Endothelial cell of umbilical vein (primary cell): ENCODE data around the gene SLC18B1. TPM values are rescaled to one million over a fixed set of nuclear protein-coding genes. Genes with fewer than 3 reads are reported as not detected.
"Not testable (repeated sequence)": the region's sequence is repeated elsewhere in the genome, so short reads cannot be mapped to it uniquely, and the experiment has no call there.

Experiments
- BruUV-seq: library from RNA; stranded (reverse); fragments of 400-500 nt; replicated peaks from 2 replicates; lab custom pipeline; 2021; lab: Mats Ljungman, UMichigan
- CTCF ChIA-PET: fragments of 300-600, 350-600 bp; sonication (Branson Sonifier 250); formaldehyde crosslinking; loops from one replicate; lab custom pipeline; 2021; ENCODE audit warnings: antibody characterized with exemption, inconsistent platforms; lab: Charles Lee
- POLR2A ChIA-PET: fragments of 300-600, 350-600 bp; sonication (Branson Sonifier 250); formaldehyde crosslinking; loops from one replicate; lab custom pipeline; 2021; ENCODE audit warnings: antibody characterized with exemption, inconsistent platforms; lab: Charles Lee
- DNase-seq: peaks from one replicate; pipeline ENCODE4 v3.0.0-alpha.2; 2011; ENCODE audit warnings: low read depth, low spot score
- FAIRE-seq: peaks from 2 replicates; lab custom pipeline; 2011; peaks lifted over from hg19 to GRCh38; lab: Jason Lieb, UNC
- H2AFZ ChIP-seq: 2 replicates; pipeline ENCODE4 v1.6.0; 2012; ENCODE audit warnings: low read depth, low read length, control low read depth, inconsistent platforms
- H3K27ac ChIP-seq: 2 replicates; pipeline ENCODE4 v1.5.1; 2011; ENCODE audit warnings: low read depth, mild to moderate bottlenecking, control low read depth, low read length, moderate library complexity; ENCODE audit not compliant: insufficient read depth
- H3K27me3 ChIP-seq, 2 experiments: 2 replicates each; pipeline versions ENCODE4 v1.6.0 to v1.6.1; 2011; ENCODE audit warnings: low read length in 2 of 2, mixed read lengths in 1 of 2; ENCODE audit not compliant: control insufficient read depth in 2 of 2, insufficient read depth in 2 of 2
- H3K36me3 ChIP-seq, 2 experiments: 2 replicates in 1 of 2; 3 replicates in 1 of 2; pipeline ENCODE4 v1.5.1; 2011; ENCODE audit warnings: low read length in 2 of 2, mild to moderate bottlenecking in 1 of 2, moderate library complexity in 1 of 2; ENCODE audit not compliant: control insufficient read depth in 2 of 2, insufficient read depth in 2 of 2; ENCODE audit errors: extremely low read depth in 1 of 2
- H3K4me1 ChIP-seq: 3 replicates; pipeline ENCODE4 v1.5.1; 2011; ENCODE audit warnings: mild to moderate bottlenecking, low read length; ENCODE audit not compliant: control insufficient read depth, insufficient read depth; ENCODE audit errors: extremely low read depth
- H3K4me2 ChIP-seq: 2 replicates; pipeline ENCODE4 v1.6.1; 2011; ENCODE audit warnings: low read length, control low read depth, mixed read lengths; ENCODE audit not compliant: insufficient read depth
- H3K4me3 ChIP-seq, 3 experiments: fragments of 200-600 bp in 1 of 3; sonication (generic), shearing (Covaris generic) in 1 of 3; replicated peaks in 1 of 3; 2 replicates each; pipeline ENCODE4 v1.5.1; 2011 to 2016; ENCODE audit warnings: control low read depth in 3 of 3, low read length in 3 of 3, mild to moderate bottlenecking in 2 of 3, inconsistent platforms in 1 of 3, low read depth in 1 of 3, moderate library complexity in 1 of 3; ENCODE audit not compliant: insufficient read depth in 1 of 3
- H3K79me2 ChIP-seq: 2 replicates; pipeline ENCODE4 v1.6.0; 2012; ENCODE audit warnings: low read length, inconsistent platforms; ENCODE audit not compliant: control insufficient read depth, insufficient read depth
- H3K9ac ChIP-seq: replicated peaks from 2 replicates; pipeline ENCODE3; 2011; ENCODE audit warnings: low read length, control low read depth; ENCODE audit not compliant: insufficient read depth; ENCODE audit errors: extremely low read depth
- H3K9me1 ChIP-seq: replicated peaks from 3 replicates; pipeline ENCODE4 v1.6.0; 2011; ENCODE audit warnings: mild to moderate bottlenecking, low read length; ENCODE audit not compliant: control insufficient read depth, insufficient read depth; ENCODE audit errors: extremely low read depth
- H3K9me3 ChIP-seq: replicated peaks from 2 replicates; pipeline ENCODE4 v1.5.1; 2012; ENCODE audit warnings: low read length, inconsistent platforms; ENCODE audit not compliant: control insufficient read depth, insufficient read depth
- H4K20me1 ChIP-seq: replicated peaks from 2 replicates; pipeline ENCODE3; 2011; ENCODE audit warnings: mild to moderate bottlenecking, low read length; ENCODE audit not compliant: control insufficient read depth, insufficient read depth; ENCODE audit errors: extremely low read depth
- GATA2 ChIP-seq: IDR thresholded peaks from 2 replicates; pipeline ENCODE4 v1.7.0; 2011; ENCODE audit warnings: low read depth, mild to moderate bottlenecking, moderate library complexity, mixed read lengths, low read length; ENCODE audit not compliant: insufficient read length, insufficient read depth
- JUN ChIP-seq: IDR thresholded peaks from 2 replicates; pipeline ENCODE4 v1.6.1; 2011; ENCODE audit warnings: borderline replicate concordance, low read depth; ENCODE audit not compliant: insufficient read length, insufficient read depth
- MAX ChIP-seq: IDR thresholded peaks from 2 replicates; pipeline ENCODE4 v1.6.1; 2011; ENCODE audit not compliant: insufficient read depth, insufficient read length
- MYC ChIP-seq: IDR thresholded peaks from one replicate; pipeline ENCODE4 v1.6.1; 2011; ENCODE audit warnings: mild to moderate bottlenecking, low read depth, low read length
- dilution Hi-C: fragments of 300-500 bp; cut with MboI; formaldehyde crosslinking; loops from one replicate; pipeline ENCODE4 v1.15.0; 2019; ENCODE audit warnings: low sequenced_read_pairs; ENCODE audit not compliant: extremely low pct_ligation_motif_present
- intact Hi-C: fragments of 100-400 bp; cut with micrococcal nuclease; formaldehyde crosslinking; loops from one replicate; pipeline ENCODE4 v1.10.0; 2022
- polyA plus RNA-seq, 4 experiments: library from polyadenylated mRNA; depleted of rRNA in 3 of 4; stranded (reverse) in 3 of 4; unstranded in 1 of 4; fragments of >200 nt; gene quantifications; 2 replicates each; pipeline versions ENCODE4 v1.2.1 to v1.2.3, GENCODE V29; 2011 to 2012; ENCODE audit warnings: missing spikeins in 1 of 4
- total RNA-seq: library from RNA; stranded (reverse); gene quantifications from 2 replicates; pipeline ENCODE4 v1.2.3, GENCODE V29; 2021
- TF ChIP-seq, protein P1 (sequence below), 2 donors: IDR thresholded peaks; 1 replicate in 1 of 2; 2 replicates in 1 of 2; pipeline ENCODE4 v1.5.1; 2011; ENCODE audit warnings: low read length in 2 of 2, mild to moderate bottlenecking in 2 of 2, moderate library complexity in 2 of 2, control low read depth in 1 of 2, inconsistent platforms in 1 of 2, low read depth in 1 of 2; ENCODE audit not compliant: insufficient read depth in 1 of 2; ENCODE audit errors: extremely low read depth in 1 of 2

SLC18B1 gene
- total and polyA plus RNA-seq, 2 donors (not counting 3 experiments of a cell fraction or from before 2014, with no cell fraction given): 8.4 to 9.2 TPM

GRCh38 chr6:132780770-132781371 lies 17.6 kb downstream of the SLC18B1 start:
- dilution Hi-C loops: no loop called here
- POLR2A ChIA-PET: interaction anchor here (1.2 kb wide), 1 partner anchor 33 kb away, joined by 4 read pairs; the partner anchor contains the start of gene RPS12
- Histone ChIP-seq H3K36me3 (peaks cover 0 to 3% of the 10 kb centered on the region in 2 experiments), H3K4me3 (no peak overlapping the region), H3K4me2 (no peak overlapping the region), H3K9ac (no peak overlapping the region), H3K27ac (no peak overlapping the region), H2AFZ (no peak overlapping the region), H3K27me3 (no peaks in the 10 kb centered on the region), H3K4me1 (no peaks in the 10 kb centered on the region), H3K9me3 (no peaks in the 10 kb centered on the region), H3K79me2 (no peaks in the 10 kb centered on the region), H3K9me1 (no peaks in the 10 kb centered on the region), H4K20me1 (no peaks in the 10 kb centered on the region)
- DNase-seq (no peak), FAIRE-seq (no peak)
- CTCF ChIA-PET: interaction anchor here (0.7 to 2.8 kb wide), 4 partner anchors 10 to 225 kb away, joined by 3 to 14 read pairs (median 5); partner anchors contain the start of gene SLC18B1
- intact Hi-C loops: no loop called here
- TF ChIP-seq, protein P1, sequence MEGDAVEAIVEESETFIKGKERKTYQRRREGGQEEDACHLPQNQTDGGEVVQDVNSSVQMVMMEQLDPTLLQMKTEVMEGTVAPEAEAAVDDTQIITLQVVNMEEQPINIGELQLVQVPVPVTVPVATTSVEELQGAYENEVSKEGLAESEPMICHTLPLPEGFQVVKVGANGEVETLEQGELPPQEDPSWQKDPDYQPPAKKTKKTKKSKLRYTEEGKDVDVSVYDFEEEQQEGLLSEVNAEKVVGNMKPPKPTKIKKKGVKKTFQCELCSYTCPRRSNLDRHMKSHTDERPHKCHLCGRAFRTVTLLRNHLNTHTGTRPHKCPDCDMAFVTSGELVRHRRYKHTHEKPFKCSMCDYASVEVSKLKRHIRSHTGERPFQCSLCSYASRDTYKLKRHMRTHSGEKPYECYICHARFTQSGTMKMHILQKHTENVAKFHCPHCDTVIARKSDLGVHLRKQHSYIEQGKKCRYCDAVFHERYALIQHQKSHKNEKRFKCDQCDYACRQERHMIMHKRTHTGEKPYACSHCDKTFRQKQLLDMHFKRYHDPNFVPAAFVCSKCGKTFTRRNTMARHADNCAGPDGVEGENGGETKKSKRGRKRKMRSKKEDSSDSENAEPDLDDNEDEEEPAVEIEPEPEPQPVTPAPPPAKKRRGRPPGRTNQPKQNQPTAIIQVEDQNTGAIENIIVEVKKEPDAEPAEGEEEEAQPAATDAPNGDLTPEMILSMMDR (IDR thresholded peaks at IDR 0.05; ENCODE audit: extremely low read depth in 1 of 2, insufficient read depth in 1 of 2, low read depth in 1 of 2, low read length in 2 of 2): peak in 1 of 2 donors; percentile 11
- TF ChIP-seq MAX: no peak
- no peak for TF ChIP-seq MYC
- TF ChIP-seq JUN: no peak
- TF ChIP-seq GATA2: no peak
- no TSS peak for BruUV-seq

GRCh38 chr6:132777881-132778280 lies 20.6 kb downstream of the SLC18B1 start:
- H3K9ac ChIP-seq, H3K9me1 ChIP-seq, H3K27me3 ChIP-seq, H3K9me3 ChIP-seq, CTCF ChIA-PET, H4K20me1 ChIP-seq, H3K79me2 ChIP-seq, H2AFZ ChIP-seq, intact Hi-C loops, DNase-seq, BruUV-seq, dilution Hi-C loops, FAIRE-seq, H3K4me3 ChIP-seq, H3K36me3 ChIP-seq, H3K27ac ChIP-seq, H3K4me1 ChIP-seq, H3K4me2 ChIP-seq, POLR2A ChIA-PET: not testable (repeated sequence)
